SK-N-SH (cell line): Measurements from ENCODE around the gene DCST1.

Experiments used
- EP300 ChIP-seq, 2 experiments: IDR thresholded peaks; 2 replicates each; pipeline versions ENCODE4 v1.4.0 to v1.6.1; 2012; ENCODE audit warnings: borderline replicate concordance in 1 of 2, low read depth in 1 of 2, low read length in 1 of 2
- EZH2phosphoT487 ChIP-seq: fragments of 200-600 bp; sonication (generic); IDR thresholded peaks from 2 replicates; pipeline ENCODE4 v1.6.1; 2017; ENCODE audit warnings: low read depth, mixed run types, mild to moderate bottlenecking, antibody characterized with exemption, moderate library complexity, borderline replicate concordance
- FOXM1 ChIP-seq: IDR thresholded peaks from 2 replicates; pipeline ENCODE4 v1.4.0; 2012; ENCODE audit warnings: low read depth, mild to moderate bottlenecking
- JUND ChIP-seq: IDR thresholded peaks from 2 replicates; pipeline ENCODE4 v1.4.0; 2012
- MAX ChIP-seq: IDR thresholded peaks from 2 replicates; pipeline ENCODE4 v1.4.0; 2012; ENCODE audit warnings: low read depth
- POLR2AphosphoS5 ChIP-seq: IDR thresholded peaks from 2 replicates; pipeline ENCODE4 v1.6.1; 2012; ENCODE audit warnings: low read depth, low read length
- RAD21 ChIP-seq: IDR thresholded peaks from 2 replicates; pipeline ENCODE4 v1.6.1; 2012; ENCODE audit warnings: mild to moderate bottlenecking, low read length
- RFX5 ChIP-seq: IDR thresholded peaks from 2 replicates; pipeline ENCODE4 v1.6.1; 2012; ENCODE audit warnings: mild to moderate bottlenecking, improper control_type of control experiment, low read length
- TEAD4 ChIP-seq: IDR thresholded peaks from 2 replicates; pipeline ENCODE4 v1.4.0; 2012; ENCODE audit warnings: mild to moderate bottlenecking, borderline replicate concordance; ENCODE audit not compliant: insufficient read depth
- TF ChIP-seq, protein P1 (sequence below): fragments of 200-600 bp; sonication (generic); IDR thresholded peaks from 2 replicates; pipeline ENCODE4 v1.6.1; 2017; ENCODE audit warnings: antibody characterized with exemption, mild to moderate bottlenecking, moderate library complexity
- TF ChIP-seq, protein P2 (sequence below): IDR thresholded peaks from 2 replicates; pipeline ENCODE4 v1.6.1; 2012; ENCODE audit warnings: mild to moderate bottlenecking, low read depth, low read length, moderate library complexity

DNA sequence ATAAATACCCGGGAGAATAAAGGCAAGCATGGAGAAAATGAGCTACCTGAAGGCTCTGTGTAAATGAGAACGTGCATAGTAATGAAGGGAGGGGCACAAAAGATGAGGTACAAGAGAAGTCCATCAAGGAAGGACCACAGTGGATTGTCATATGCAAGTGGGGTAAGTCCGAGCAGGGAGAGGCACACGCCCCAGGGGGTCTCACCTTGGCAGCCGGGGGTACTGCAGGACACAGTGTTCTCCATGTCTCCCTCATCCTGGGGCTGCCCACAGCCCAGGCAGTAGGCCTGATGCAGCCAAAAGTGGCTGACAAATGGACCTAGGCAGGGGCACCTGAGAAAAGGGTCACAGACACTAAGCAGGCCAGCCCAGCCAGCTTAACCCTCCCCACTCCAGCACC lies 10.0 kb upstream of the DCST1 start:
- TF ChIP-seq, protein P1, sequence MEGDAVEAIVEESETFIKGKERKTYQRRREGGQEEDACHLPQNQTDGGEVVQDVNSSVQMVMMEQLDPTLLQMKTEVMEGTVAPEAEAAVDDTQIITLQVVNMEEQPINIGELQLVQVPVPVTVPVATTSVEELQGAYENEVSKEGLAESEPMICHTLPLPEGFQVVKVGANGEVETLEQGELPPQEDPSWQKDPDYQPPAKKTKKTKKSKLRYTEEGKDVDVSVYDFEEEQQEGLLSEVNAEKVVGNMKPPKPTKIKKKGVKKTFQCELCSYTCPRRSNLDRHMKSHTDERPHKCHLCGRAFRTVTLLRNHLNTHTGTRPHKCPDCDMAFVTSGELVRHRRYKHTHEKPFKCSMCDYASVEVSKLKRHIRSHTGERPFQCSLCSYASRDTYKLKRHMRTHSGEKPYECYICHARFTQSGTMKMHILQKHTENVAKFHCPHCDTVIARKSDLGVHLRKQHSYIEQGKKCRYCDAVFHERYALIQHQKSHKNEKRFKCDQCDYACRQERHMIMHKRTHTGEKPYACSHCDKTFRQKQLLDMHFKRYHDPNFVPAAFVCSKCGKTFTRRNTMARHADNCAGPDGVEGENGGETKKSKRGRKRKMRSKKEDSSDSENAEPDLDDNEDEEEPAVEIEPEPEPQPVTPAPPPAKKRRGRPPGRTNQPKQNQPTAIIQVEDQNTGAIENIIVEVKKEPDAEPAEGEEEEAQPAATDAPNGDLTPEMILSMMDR: no peak
- TF ChIP-seq FOXM1 (no peak), POLR2AphosphoS5 (no peak), EZH2phosphoT487 (no peak), RAD21 (no peak), RFX5 (no peak), JUND (no peak), MAX (no peak), TEAD4 (no peak), EP300 (IDR thresholded peaks at IDR 0.05; ENCODE audit: borderline replicate concordance in 1 of 2, low read depth in 1 of 2, low read length in 1 of 2) (no peak)
- TF ChIP-seq, protein P2, sequence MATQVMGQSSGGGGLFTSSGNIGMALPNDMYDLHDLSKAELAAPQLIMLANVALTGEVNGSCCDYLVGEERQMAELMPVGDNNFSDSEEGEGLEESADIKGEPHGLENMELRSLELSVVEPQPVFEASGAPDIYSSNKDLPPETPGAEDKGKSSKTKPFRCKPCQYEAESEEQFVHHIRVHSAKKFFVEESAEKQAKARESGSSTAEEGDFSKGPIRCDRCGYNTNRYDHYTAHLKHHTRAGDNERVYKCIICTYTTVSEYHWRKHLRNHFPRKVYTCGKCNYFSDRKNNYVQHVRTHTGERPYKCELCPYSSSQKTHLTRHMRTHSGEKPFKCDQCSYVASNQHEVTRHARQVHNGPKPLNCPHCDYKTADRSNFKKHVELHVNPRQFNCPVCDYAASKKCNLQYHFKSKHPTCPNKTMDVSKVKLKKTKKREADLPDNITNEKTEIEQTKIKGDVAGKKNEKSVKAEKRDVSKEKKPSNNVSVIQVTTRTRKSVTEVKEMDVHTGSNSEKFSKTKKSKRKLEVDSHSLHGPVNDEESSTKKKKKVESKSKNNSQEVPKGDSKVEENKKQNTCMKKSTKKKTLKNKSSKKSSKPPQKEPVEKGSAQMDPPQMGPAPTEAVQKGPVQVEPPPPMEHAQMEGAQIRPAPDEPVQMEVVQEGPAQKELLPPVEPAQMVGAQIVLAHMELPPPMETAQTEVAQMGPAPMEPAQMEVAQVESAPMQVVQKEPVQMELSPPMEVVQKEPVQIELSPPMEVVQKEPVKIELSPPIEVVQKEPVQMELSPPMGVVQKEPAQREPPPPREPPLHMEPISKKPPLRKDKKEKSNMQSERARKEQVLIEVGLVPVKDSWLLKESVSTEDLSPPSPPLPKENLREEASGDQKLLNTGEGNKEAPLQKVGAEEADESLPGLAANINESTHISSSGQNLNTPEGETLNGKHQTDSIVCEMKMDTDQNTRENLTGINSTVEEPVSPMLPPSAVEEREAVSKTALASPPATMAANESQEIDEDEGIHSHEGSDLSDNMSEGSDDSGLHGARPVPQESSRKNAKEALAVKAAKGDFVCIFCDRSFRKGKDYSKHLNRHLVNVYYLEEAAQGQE: no peak
